Neural progenitor cell (in vitro differentiated cells): ENCODE measurements around the gene SEMA6B.

Experiments
- EZH2 ChIP-seq: fragments of 200-600 bp; sonication (generic); IDR thresholded peaks from 2 replicates; pipeline ENCODE4 v1.6.1; 2017; ENCODE audit warnings: antibody characterized with exemption, mild to moderate bottlenecking, moderate library complexity
- TF ChIP-seq, protein P1 (sequence below): fragments of 200-600 bp; sonication (generic); IDR thresholded peaks from 2 replicates; pipeline ENCODE4 v1.5.1; 2017; ENCODE audit warnings: antibody characterized with exemption, mild to moderate bottlenecking

DNA sequence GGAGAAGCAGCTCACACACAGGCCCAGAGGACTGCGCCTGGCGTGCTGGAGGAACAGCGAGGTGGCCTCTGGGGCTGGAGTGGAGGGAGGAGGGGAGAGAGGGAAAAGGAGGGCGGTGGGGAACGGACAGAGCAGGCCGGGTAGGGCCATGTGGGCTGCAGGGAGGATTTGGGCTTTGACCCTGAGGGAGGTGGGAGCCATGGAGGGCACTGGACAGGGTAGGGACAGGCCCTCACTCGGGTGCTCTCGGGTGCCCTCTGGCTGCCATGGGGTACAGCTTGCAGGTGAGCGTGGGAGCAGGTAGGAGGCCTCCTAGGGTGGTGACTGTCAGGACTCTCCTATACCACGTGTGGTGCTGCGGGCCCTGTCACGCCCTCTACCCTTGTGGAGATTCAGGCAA is 64.0 kb downstream of the SEMA6B start:
- TF ChIP-seq, protein P1, sequence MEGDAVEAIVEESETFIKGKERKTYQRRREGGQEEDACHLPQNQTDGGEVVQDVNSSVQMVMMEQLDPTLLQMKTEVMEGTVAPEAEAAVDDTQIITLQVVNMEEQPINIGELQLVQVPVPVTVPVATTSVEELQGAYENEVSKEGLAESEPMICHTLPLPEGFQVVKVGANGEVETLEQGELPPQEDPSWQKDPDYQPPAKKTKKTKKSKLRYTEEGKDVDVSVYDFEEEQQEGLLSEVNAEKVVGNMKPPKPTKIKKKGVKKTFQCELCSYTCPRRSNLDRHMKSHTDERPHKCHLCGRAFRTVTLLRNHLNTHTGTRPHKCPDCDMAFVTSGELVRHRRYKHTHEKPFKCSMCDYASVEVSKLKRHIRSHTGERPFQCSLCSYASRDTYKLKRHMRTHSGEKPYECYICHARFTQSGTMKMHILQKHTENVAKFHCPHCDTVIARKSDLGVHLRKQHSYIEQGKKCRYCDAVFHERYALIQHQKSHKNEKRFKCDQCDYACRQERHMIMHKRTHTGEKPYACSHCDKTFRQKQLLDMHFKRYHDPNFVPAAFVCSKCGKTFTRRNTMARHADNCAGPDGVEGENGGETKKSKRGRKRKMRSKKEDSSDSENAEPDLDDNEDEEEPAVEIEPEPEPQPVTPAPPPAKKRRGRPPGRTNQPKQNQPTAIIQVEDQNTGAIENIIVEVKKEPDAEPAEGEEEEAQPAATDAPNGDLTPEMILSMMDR = no peak
- TF ChIP-seq EZH2 = no peak
